ENCODE measurements around the gene DDX39A.
"Not testable (repeated sequence)": the region's sequence is repeated elsewhere in the genome, so short reads cannot be mapped to it uniquely, and the experiment has no call there.

Gene DDX39A

DNA sequence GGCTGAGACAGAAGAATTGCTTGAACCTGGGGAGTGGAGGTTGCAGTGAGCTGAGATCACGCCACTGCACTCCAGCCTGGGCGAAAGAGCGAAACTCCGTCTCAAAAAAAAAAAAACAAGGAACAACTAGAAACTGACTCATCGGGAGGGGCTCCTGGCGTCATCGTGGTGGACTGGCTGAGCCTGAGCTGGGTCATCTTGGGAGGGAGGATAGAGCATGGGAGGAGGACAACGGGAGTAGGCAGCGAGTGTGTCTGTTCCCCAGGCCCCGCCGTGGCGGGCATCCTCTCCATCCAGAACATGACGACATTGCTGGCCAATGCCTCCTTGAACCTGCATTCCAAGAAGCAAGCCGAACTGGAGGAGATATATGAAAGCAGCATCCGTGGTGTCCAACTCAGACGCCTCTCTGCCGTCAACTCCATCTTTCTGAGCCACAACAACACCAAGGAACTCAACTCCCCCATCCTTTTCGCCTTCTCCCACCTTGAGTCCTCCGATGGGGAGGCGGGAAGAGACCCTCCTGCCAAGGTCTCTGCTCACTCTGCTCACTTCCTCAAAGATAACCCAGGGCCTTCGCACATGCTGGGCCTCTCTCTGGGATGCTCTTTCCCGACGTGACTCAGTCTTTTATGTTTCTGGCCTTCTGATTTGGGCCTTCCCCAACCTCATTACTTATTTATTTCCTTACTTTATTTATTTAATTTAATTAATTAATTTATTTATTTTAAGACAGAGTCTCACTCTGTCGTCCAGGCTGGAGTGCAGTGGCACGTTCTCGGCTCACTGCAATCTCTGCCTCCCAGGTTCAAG, 16.6 kb downstream of the DDX39A start:
- TF ChIP-seq, protein P1, sequence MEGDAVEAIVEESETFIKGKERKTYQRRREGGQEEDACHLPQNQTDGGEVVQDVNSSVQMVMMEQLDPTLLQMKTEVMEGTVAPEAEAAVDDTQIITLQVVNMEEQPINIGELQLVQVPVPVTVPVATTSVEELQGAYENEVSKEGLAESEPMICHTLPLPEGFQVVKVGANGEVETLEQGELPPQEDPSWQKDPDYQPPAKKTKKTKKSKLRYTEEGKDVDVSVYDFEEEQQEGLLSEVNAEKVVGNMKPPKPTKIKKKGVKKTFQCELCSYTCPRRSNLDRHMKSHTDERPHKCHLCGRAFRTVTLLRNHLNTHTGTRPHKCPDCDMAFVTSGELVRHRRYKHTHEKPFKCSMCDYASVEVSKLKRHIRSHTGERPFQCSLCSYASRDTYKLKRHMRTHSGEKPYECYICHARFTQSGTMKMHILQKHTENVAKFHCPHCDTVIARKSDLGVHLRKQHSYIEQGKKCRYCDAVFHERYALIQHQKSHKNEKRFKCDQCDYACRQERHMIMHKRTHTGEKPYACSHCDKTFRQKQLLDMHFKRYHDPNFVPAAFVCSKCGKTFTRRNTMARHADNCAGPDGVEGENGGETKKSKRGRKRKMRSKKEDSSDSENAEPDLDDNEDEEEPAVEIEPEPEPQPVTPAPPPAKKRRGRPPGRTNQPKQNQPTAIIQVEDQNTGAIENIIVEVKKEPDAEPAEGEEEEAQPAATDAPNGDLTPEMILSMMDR (IDR thresholded peaks at IDR 0.05; ENCODE audit: control insufficient read depth, insufficient read depth, low read depth, low read length, missing control alignments), result no peak
- DNase-seq (ENCODE audit: low read depth), result no peak
- H3K4me3 ChIP-seq (ENCODE audit: control insufficient read depth, low read depth, low read length), result no peak overlapping the region

DNA sequence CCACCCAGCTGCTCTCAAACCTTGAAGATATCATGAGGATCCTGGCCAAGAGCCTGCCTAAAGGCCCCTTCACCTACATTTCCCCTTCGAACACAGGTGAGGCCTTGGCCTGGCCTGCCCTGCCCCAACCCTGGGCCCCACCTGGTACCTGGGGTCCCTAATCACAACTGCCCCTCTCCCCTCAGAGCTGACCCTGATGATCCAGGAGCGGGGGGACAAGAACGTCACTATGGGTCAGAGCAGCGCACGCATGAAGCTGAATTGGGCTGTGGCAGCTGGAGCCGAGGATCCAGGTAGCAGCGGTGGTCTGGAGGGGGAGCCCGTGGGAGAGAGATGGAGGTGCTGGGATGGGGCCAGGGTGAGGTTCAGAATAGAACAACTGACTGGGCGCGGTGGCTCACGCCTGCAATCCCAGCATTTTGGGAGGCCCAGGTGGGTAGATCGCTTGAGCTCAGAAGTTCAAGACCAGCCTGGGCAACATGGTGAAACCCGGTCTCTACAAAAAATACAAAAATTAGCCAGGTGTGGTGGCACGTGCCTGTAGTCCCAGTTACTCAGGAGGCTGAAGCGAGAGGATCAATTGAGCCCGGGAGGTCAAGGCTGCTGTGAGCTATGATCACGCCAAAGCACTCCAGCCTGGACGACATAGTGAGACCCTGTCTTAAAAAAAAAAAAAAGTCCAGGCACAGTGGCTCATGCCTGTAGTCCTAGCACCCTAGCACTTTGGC, 17.5 kb downstream of the DDX39A start:
- H3K4me3 ChIP-seq (ENCODE audit: control insufficient read depth, low read depth, low read length), result no peak overlapping the region
- no peak for DNase-seq (ENCODE audit: low read depth)
- TF ChIP-seq, protein P1 (IDR thresholded peaks at IDR 0.05; ENCODE audit: control insufficient read depth, insufficient read depth, low read depth, low read length, missing control alignments), result no peak

DNA sequence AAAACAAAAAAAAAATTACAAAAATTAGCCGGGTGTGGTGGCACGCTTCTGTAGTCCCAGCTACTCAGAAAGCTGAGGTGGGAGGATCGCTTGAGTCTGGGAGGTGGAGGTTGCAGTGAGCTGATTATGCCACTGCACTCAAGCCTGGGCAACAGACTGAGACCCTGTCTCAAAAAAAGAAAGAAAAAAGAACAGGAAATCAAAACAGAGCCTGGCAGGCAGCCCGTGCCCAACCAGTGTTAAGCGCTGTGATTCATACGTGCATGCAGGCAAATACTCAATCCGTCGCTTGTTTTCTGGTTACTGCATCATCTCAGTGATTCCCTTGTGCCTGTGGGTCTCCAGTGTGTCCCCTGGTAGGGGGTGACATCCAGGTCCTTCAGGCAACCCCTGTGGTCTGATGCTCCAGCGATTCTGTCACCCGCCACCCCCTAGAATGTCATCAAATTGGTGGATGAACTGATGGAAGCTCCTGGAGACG, 18.1 kb downstream of the DDX39A start:
- H3K4me3 ChIP-seq (ENCODE audit: control insufficient read depth, low read depth, low read length), result no peak overlapping the region
- DNase-seq (ENCODE audit: low read depth), result no peak
- TF ChIP-seq, protein P1 (IDR thresholded peaks at IDR 0.05; ENCODE audit: control insufficient read depth, insufficient read depth, low read depth, low read length, missing control alignments), result no peak

DNA sequence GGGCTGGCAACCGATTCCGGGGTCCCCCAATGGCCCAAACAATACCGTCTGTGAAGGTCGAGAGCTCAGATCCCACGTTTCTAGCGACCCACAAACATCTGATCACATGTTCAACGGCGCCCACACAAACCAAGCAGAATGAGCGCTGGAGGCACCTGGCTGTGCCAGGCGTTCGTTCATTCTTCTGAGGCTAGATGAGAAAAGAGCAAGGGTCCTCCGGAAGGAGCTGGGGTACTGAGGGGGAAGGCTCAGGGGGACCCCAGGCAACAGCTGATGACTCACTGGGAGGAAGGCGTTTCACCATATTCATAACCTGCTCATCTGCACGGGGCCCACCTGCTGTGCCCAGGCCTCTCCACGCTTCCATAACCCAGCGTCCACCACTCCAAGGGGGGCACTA, 22.0 kb downstream of the DDX39A start:
- not testable (repeated sequence) for H3K4me3 ChIP-seq (ENCODE audit: control insufficient read depth, low read depth, low read length); DNase-seq (ENCODE audit: low read depth)

DNA sequence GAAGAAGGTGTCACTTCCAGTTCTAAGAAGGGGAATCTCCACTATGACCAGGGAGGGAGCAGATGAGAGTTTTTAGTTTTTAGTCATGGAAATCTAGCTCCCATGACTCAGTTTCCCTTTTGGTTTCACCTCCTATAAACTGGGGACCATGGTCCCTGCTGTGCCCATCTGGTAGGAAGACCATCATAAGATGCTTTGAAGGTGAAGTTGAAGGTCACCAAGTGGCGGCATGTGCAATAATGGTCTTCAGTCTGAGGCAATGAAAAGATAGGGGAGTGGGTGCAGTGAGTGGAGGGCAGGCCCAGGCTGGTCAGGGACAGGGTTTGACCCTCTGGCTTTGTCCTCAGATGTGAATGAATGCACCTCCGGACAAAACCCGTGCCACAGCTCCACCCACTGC, 22.4 kb downstream of the DDX39A start:
- not testable (repeated sequence) for H3K4me3 ChIP-seq (ENCODE audit: control insufficient read depth, low read depth, low read length); DNase-seq (ENCODE audit: low read depth)

DNA sequence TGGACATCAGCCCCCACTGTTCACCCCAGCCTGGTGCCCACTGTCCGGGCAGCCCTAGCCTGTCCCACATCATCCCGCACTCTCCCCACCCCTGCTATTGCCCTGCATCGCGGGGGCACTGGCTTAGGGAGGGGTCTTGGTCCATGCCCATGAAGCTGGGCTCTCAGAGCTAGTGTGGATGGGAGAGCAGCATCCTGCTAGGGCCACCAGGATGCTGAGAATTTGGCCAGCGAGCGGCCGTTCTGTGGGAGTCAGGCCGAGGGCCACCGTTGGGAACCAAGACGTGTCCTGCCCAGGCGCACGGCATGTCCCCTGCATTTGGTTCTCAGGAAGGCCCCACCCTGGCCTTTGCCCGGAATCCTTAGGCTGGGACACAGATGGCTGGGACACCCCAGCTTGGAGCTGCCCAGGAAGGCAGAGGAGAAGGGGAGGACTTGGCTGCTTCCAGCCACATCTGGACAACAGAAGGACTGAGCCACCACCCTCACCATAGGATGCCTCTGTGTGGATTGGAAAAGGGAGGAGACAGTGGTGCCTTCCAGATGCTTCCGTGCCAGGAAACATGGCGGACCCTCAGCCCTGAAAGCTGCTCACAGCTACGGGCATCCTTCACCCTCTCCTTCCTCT, 23.3 kb downstream of the DDX39A start:
- no peak overlapping the region for H3K4me3 ChIP-seq (ENCODE audit: control insufficient read depth, low read depth, low read length)
- DNase-seq (ENCODE audit: low read depth), result no peak
- TF ChIP-seq, protein P1 (IDR thresholded peaks at IDR 0.05; ENCODE audit: control insufficient read depth, insufficient read depth, low read depth, low read length, missing control alignments), result no peak

DNA sequence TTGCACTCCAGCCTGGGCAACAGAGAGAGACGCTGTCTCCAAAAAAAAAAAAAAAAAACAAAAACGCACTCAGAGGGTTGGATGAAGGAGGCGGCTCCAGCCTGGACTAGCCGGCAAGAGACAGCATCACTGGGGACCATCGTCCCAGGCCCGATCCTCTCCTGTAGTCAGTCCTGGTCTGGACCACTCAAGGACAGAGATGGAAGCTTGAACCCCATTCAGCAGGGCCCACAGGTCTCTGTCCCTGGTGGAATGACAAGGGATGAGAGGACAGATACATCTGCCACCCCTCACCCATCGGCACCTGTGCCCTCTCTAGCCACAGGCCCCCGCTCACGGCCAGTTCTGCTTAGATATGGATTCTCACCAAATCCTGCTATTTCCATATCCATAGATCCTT, 23.9 kb downstream of the DDX39A start:
- no peak for DNase-seq (ENCODE audit: low read depth)
- TF ChIP-seq, protein P1 (IDR thresholded peaks at IDR 0.05; ENCODE audit: control insufficient read depth, insufficient read depth, low read depth, low read length, missing control alignments), result no peak
- H3K4me3 ChIP-seq (ENCODE audit: control insufficient read depth, low read depth, low read length), result no peak overlapping the region
